Measurements from ENCODE around the gene LRRC51.
A peak's percentile ranks its signal among the peaks of the same experiment; 100 is the strongest.
"Not testable (repeated sequence)": the region's sequence is repeated elsewhere in the genome, so short reads cannot be mapped to it uniquely, and the experiment has no call there.

The LRRC51 gene

DNA sequence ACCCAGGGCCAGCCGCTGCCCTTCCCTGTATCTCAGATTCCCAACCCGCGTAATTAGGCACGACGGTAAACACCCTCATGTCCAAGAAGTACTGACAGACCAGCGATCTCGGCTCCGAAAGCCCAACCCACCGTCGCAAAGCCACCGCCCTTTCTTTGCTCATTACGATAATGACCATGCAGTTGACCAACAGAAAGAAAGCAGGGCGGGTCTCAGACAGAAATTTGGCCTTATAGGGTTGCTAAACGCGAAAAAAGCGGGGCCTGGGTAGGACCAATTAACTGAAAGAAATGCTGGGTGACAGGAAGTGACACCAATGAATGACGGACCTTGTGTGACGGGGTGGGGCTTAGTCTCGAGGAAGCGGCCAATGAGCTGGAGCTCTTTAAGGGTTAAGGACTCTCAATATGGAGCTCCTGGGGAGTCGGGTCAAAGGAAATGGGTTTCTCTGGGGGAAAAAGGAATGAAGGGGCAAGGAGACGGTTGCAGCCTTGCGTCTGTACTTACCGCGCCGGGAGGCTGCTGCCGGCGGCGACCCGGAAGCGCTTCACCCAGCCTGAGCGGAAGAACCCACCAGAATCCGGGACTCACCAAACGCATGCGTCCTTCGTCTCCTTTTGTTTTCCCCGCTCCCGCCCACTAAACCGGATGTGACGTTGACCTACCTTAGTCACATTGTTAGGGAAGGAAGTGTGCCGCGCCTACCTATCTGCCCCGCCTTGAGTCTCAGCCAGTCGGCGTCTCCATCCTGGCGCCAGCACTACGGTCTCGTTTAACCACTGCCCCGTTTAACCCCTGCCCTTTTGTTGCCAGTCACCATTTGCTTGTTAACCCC is 31.7 kb downstream of the LRRC51 start, which contains the start of gene ANAPC15:
Gene ANAPC15, minus strand, starts transcription at position 553 of the 835 bp plus-strand sequence. CDS start 1,419 bp downstream, outside the sequence.
- peak; percentile 99 for DNase-seq

DNA sequence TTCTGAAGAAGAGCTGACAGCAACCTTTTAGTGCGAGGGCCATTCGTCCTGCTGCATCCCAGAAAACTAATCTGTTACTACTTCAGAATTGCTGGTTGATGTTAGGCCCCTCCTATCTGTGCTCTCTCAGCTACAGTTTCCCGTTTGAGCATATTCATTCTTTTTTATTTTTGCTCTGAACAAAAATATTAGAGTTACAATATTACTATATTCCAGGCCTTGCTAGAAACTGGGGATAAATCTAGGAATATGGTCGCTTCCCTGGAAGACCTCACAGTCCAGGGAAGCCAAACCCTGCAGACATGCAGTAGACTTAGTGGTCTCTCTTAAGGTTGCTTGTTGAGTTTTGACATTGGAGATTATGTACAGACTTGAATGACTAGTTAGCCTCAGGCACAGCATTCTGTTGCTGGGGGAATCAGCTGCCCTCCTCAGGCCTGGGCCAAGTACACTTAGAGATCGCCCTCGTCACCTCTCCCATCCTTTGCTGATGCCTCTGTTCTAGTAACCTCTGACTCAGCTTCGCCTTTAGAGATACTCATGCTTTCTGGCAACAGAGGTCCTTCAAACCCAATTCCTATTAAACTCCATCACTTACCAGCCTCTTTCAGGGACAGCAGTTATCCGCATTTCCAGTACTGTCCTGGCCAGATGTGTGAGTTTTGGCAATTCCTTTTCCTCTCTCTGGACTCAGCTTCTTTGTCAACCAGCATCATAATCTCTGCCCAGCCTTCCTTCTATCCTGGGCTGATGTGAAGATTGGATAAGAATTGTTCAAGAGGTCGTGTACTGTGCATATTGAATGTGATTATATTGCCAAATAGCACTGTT is 32.5 kb downstream of the LRRC51 start:
- DNase-seq = no peak

DNA sequence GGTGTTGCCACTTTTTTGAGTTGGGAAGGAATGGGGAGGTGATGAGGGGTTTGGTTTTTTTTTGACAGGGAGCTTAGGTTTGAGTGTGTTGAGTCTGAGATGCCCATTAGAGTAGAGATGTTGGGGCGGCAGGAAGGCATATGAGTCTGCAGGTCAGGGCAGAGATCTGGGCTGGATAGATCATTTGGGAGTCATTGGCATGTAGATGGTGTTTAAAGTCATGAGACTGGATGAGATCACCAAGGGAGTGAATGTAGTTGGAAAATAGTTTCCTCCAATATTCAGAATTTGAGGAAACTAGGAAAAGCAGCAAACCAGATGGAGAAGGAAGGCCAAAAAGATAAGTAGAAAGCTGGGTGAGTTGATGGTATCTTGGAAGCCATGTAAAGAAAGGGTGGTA is 33.9 kb downstream of the LRRC51 start:
- DNase-seq = no peak

DNA sequence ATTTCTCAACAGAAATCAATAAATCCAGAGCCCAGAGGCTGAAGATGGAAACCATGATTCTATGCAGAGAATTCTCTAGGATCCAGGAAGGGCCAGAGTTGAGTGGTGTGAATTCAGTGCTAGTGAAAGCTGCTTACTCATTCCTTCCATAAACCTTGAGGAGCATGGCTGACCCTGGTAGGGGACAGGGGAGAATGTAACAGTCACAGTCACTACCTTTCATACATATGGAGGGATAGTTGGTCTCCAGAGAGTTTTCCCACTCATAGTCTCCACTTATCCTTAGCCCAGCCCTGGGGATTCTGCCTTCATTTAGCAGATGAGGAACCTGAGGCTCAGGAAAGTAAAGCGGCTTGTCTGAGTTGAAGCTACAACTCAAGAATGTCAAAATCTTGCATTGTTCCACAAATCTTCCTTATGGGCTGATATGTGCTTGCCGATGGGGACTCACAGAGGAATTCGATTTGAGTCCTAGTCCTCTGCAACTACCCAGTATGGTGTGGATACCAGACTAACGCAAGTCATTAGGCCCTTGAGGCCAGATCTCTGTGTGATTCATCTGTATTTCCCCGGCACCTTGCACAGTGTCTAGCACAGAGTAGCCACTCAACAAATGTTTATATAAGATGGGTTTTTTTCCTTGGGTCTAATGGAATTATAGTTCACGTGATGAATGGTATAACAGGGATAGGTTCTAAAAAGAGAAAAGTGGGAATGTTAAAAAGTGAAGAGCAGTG is 35.5 kb downstream of the LRRC51 start:
- no peak for DNase-seq

DNA sequence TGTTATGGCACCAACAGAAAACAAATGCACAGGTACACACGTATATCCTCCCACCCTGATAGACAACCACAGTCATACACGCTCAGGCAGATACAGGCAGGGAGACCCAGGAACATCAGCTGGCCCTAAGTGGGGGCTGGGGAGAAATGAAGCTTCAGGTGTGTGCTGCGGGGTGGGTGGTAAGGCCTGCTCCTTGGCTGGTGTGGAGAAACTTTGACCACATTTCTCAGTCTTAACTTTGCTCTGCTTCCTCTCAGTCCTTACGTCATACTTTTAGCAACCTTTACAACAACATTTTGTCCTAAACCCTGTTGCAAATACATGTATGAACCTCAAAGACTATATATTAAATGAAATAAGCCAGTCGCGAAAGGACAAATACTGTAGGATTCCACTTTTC is 38.5 kb downstream of the LRRC51 start:
- no peak for DNase-seq

DNA sequence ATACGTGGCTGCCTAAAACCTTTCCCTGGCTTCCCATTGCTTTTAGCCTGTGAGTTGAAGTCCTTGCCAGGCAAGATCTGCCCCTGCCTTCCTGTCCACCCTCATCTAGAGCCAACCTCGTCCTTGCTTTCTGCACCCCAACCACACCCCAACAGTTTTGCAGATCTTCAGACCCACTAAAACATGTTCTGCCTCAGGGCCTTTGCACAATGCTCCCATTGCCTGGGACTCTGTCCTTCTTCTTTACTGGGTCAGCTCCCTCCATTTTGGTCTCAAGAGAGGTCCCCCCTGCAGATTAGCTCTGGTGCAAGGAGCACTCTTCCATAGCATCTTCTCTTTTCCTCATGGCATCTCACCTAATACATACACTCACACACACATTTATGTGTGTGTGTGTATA is 40.3 kb downstream of the LRRC51 start:
- no peak for DNase-seq

DNA sequence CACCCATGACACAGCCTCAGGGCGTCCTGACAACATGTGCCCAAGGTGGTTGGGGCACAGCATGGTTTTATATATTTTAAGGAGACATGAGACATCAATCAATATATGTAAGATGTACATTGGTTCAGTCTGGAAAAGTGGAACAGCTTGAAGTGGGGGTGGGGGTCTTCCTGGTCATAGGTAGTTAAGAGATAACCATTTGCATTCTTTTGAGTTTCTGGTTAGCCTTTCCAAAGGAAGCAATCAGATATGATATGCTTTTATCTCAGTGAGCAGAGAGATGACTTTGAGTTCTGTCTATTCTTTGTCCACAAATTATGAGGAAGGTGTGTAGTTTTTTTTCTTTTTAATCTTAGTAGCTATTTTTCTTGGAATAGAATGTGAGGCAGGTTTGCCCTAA is 42.0 kb downstream of the LRRC51 start:
- DNase-seq = no peak

DNA sequence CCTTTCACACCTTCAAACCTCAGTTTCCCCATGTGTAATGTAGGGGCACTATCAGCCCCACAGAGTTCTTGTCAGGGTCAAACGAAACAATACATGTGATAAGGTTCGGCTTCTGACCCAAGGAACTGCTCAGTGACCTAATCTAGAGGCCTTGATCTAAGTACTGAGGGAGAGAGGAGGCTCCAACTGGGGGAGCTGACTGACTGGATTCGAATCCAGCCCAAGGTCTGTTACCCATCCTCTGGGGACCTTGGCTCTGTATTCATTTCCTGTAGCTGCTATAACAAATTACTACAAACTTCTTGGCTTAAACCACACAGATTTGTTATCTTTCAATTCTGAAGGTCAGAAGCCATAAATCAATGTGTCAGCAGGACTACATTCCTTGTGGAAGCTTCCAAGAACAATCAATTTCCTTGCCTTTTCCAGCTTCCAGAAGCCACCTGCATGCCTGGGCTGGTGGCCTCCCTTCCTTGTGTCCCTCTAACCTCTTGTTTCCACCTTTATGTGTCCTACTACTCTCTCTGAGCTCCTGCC is 42.5 kb downstream of the LRRC51 start:
- DNase-seq = no peak

DNA sequence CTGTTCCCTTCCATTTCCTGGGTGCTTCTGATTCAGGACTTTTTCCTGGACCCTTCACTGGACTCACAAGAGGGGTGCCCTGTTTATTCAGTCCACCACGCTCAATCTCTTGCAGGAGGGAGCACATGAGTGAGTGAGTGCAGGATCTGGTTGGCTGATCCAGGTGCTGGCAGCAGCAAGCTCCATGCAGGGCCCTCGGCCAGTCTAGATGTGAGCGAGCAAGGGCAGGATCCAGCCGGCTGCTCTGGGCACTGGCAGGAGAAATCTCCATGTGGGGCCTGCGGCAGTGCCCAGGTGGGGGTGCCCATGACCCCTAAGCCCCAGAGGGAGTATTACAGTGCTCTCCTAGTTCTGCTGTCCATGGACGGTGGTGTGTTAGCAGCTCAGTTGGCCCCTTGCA is 43.4 kb downstream of the LRRC51 start:
- DNase-seq = no peak

DNA sequence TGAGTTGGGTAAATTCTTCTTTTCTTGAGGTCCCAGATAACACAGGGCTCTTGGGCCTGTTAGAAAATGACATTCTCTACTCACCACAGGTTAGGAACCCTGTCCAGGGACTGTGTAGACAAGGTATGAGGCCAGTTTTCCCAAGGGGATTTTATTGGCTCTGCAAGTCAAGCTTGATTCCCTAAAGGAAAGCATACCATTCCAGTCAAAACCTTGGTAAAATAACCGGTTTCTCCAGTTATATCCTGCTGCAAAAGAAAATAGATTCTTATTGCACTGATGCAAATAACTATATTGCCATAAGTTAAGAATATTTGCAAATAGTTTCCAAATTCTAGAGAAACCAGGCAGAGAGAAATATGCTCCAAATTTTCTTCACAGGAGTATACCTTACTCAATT is 45.3 kb downstream of the LRRC51 start:
- DNase-seq = no peak

DNA sequence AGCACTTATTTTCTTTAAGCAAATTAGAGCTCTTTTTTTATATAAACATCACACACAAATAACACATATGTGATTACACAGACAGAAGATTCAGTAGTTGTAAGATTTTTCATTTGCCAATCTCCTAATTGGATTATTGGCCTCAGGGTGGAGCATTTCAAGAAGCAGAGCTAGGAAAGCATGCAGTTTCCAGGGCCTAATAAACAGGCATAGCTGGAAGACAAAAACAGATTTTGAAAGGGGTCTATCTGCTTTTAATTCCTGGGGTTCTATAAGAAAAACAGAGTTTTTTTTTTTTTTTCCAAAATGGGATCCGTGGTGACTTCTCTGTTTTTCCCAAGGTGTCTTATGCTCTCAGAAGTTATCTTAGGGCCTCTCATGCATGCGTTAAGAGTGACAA is 47.3 kb downstream of the LRRC51 start:
- no peak for DNase-seq

DNA sequence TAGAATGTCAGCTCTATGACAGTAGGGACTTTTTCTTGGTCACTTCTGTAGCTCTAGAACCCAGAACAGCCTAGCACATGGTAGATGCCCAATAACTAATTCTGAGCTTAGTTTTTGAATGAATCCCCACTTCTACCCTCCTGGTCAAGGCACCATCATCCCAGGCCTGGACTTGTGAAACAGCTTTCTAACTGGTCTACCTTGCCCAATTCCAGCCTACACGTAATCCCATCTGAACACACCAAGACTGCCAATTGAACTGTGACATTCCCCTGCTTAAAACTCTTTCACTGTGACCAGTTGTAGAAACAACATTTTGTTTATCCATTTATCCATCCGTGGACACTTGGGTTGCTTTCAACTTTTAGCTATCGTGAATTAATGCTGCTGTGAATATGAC is 48.7 kb downstream of the LRRC51 start:
- no peak for DNase-seq

DNA sequence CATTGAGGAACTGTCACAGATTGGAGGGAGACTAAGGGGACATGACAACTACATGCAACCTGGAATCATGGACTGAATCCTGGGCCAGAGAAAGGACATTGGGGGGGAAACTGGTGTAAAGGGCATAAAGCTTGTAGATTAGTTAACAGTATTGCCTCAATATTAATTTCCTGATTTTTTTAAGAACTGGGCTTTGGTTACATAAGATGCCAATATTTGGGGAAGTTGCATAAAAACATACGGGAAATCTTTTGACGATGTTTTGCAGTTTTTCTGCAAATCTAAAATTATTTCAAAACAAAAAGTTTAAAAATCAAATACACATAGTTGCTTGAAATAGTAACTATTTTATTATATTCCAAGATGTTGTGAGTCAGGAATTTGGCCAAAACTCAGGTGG is 52.0 kb downstream of the LRRC51 start:
- no peak for DNase-seq

DNA sequence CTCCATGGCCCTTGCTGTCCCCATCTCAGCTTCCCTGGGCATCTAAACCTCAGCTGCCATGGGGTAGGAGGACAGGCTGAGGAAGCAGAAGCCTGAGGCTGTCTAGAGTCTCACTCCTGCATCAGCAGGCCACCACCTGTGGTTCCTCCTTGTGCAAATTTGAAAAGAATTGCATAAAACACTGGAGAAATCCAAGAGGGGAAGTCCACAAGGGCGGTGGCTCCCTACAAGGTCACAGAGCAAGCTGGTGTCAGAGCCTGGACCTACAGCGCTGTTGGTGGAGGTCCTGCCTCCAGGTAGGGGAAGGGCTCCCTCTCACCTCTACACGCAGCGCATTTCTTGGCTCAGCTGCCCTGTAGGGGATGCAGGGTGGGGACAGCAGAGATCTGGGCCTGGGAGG is 54.8 kb downstream of the LRRC51 start, which contains the start of gene FOLR3:
Gene FOLR3, plus strand, starts transcription at position 253 of the 400 bp plus-strand sequence. CDS start 228 bp downstream, outside the sequence.
- not testable (repeated sequence) for DNase-seq

DNA sequence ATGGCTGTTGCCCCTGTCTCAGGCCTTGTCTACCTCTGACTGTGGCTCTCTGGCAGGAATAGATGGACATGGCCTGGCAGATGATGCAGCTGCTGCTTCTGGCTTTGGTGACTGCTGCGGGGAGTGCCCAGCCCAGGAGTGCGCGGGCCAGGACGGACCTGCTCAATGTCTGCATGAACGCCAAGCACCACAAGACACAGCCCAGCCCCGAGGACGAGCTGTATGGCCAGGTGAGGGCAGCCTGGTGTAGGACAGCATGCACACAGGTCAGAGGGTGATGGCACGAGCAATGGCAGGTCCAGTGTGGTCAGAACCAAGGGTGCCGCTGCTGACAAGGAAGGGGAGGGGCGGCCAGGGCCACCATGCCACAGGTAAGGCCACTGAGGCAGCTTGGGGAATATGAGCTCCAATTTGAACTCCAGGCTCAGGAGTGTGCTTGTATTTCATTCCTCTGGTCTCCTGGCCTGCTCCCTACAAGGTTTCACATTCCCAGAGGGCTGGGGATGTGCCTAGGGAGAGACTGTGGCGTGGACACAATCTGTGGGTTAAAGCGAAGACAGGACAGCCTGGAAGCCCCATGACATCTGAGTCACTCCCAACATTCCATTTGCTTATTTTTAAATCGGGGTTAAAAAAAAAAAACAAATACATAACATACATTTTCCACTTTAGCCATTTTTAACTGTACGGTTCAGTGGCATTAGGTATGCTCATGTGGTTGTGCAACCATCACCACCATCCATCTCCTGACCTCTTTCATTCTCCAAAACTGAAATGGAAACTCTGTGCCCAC is 55.4 kb downstream of the LRRC51 start:
- no peak for DNase-seq

DNA sequence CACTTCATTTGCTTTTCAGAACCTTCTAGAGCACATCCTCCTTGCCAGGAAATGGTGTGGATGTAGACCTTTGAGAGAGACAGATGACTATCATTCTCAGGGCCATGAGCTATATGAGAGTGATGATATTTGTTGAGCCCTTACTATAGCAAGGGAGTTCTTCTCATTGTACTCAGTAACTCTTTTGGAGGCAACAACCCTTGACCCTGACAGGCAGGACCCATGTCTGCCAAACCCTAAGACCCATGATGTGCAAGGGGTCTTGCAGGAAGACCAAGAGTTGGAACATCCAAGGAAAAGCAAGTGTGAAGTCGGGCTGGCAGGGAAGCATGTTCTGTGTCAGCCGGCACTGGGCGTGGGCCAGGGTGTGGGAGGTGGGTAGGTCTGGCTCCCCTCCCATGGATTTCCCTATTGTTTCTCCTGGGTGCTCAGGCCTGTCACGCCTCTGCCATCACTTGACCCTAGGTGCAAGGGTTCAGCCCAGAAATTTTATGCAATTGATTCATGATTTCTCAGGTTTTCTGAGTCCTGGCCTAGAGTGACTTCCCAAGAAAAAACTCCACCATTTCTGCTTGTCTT is 56.1 kb downstream of the LRRC51 start:
- DNase-seq = no peak

DNA sequence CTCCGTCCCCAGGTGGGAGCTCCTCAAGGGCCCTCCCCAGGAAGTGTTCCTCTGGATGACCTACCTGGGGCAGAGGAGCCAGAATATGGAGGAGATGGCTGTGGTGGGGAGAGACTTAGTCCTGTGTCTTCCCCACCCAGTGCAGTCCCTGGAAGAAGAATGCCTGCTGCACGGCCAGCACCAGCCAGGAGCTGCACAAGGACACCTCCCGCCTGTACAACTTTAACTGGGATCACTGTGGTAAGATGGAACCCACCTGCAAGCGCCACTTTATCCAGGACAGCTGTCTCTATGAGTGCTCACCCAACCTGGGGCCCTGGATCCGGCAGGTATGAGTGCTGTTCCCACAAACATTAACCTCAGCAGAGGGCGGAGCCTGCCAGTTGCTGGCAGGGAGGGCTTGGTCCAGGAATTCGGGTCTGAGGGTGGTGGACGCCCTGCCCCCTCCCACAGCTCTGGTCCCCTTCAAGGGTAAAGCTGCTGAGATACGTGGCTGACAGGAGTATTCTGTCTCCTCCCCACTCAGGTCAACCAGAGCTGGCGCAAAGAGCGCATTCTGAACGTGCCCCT is 58.3 kb downstream of the LRRC51 start:
- DNase-seq = no peak

DNA sequence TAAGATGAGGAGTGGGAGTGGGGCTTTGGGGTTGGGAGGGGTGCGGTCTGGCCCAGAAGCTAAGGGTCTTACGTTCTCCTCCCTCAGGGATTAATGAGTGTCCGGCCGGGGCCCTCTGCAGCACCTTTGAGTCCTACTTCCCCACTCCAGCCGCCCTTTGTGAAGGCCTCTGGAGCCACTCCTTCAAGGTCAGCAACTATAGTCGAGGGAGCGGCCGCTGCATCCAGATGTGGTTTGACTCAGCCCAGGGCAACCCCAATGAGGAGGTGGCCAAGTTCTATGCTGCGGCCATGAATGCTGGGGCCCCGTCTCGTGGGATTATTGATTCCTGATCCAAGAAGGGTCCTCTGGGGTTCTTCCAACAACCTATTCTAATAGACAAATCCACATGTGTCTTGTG is 58.9 kb downstream of the LRRC51 start:
- DNase-seq = no peak

DNA sequence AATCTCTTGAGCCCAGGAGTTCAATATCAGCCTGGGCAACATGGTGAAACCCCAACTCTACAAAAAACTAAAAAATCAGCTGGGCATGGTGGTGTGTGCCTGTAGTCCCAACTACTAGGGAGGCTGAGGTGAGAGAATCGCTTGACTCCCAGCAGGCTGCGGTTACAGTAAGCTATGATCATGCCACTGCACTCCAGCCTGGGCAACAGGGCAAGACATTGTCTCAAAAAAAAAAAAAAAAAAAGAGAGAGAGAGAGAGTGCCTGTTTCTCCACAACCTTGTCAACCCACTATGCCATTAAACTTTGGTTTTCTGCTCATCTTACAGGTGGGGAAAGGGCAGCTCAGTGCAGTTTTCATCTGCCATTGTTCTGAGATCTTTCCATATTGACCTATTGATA is 60.0 kb downstream of the LRRC51 start:
- DNase-seq = no peak

DNA sequence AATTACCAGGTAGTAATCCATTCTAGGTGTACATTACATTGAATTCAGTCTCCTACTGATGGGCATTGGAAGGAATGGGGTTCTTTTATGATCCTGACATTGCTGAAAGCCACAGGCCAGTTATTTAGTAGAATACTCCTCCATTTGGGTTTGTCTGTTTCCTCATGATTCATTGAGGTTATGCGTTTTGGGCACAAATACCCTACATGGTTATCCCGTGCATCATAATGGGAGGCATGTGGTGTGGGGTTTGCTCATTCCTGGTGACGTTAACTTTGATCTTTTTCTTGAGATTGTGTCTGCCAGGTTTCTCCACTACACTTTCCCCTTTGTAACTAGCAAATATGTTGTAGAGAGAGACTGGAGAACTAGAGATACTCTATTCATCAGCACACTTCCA is 60.4 kb downstream of the LRRC51 start:
- DNase-seq = no peak

DNA sequence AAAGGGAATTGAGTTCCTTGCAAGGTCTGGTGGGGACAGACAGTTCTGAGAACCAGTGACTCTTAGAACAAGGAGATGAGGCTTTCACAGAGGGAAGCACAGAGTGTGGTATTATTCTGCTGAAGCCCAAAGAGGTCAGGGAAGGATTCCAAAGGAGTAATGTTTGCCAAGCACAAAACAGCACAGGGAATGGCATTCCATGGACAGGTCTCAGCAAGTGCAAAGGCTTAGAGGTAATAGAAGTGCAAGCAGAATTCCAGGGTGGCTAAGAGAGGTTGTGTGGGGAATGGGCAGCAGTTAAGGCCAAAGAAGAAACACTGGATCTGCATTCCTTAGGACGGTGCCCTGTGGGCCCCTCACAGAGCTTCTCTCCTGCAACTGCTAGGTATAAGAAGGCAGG is 61.4 kb downstream of the LRRC51 start:
- not testable (repeated sequence) for DNase-seq
